ENCODE results near the gene MAP3K6.

GRCh38 chr1:27338751-27339150 lies 28.0 kb downstream of the MAP3K6 start:
- TF ChIP-seq NFIC (IDR thresholded peaks at IDR 0.05) (no peak), EP300 (IDR thresholded peaks at IDR 0.05; ENCODE audit: borderline replicate concordance) (no peak), MAX (IDR thresholded peaks at IDR 0.05) (no peak), CEBPB (IDR thresholded peaks at IDR 0.05) (no peak), REST (IDR thresholded peaks at IDR 0.05; ENCODE audit: low read depth) (no peak), TAF1 (IDR thresholded peaks at IDR 0.05; ENCODE audit: low read depth) (no peak), TCF12 (IDR thresholded peaks at IDR 0.05; ENCODE audit: low read depth) (no peak), RAD21 (IDR thresholded peaks at IDR 0.05; ENCODE audit: low read depth) (no peak), TEAD4 (IDR thresholded peaks at IDR 0.05) (no peak), USF1 (IDR thresholded peaks at IDR 0.05) (no peak), YY1 (IDR thresholded peaks at IDR 0.05; ENCODE audit: low read depth) (no peak), FOXM1 (IDR thresholded peaks at IDR 0.05; ENCODE audit: borderline replicate concordance, low read depth) (no peak), CREB1 (IDR thresholded peaks at IDR 0.05; ENCODE audit: low read depth) (no peak)

Data from Ishikawa (cell line).